Midbrain (tissue), 1 donor: ENCODE results near the gene RRP7A.
"Not testable (repeated sequence)": the region's sequence is repeated elsewhere in the genome, so short reads cannot be mapped to it uniquely, and the experiment has no call there.

Source experiments
- DNase-seq: peaks from one replicate; lab custom pipeline; 2025; lab: John Stamatoyannopoulos, UW

The RRP7A gene

GRCh38 chr22:42519525-42520401, at the start of gene RRP7A:
TSS of gene RRP7A (minus strand) at chr22:42519796. CDS start at chr22:42519786, 10 bp downstream.
- peak; percentile 93 for DNase-seq

GRCh38 chr22:42567950-42568349, 48.4 kb upstream of the RRP7A start:
- DNase-seq: not testable (repeated sequence)

- no peak for DNase-seq
Measured at GRCh38 chr22:42565956-42566355, 46.4 kb upstream of the RRP7A start.

- no peak for DNase-seq
Measured at GRCh38 chr22:42564699-42565098, 45.1 kb upstream of the RRP7A start.

GRCh38 chr22:42563943-42564342, 44.3 kb upstream of the RRP7A start:
- DNase-seq: not testable (repeated sequence)

- no peak for DNase-seq
Measured at GRCh38 chr22:42562684-42563083, 43.1 kb upstream of the RRP7A start.

GRCh38 chr22:42562279-42562678, 42.7 kb upstream of the RRP7A start:
- DNase-seq: no peak

- no peak for DNase-seq
Measured at GRCh38 chr22:42561856-42562255, 42.3 kb upstream of the RRP7A start.

GRCh38 chr22:42560781-42561180, 41.2 kb upstream of the RRP7A start:
- DNase-seq: no peak

GRCh38 chr22:42560381-42560780, 40.8 kb upstream of the RRP7A start:
- no peak for DNase-seq

GRCh38 chr22:42553475-42554361, 34.1 kb upstream of the RRP7A start, which contains the start of gene SERHL2:
TSS of gene SERHL2 (plus strand) at chr22:42553956. CDS start at chr22:42554021, 65 bp downstream.
- peak; percentile 90 for DNase-seq

GRCh38 chr22:42552294-42552647, 32.7 kb upstream of the RRP7A start:
- DNase-seq: not testable (repeated sequence)

GRCh38 chr22:42549331-42550060, 29.9 kb upstream of the RRP7A start:
- DNase-seq: no peak

GRCh38 chr22:42548597-42549330, 29.2 kb upstream of the RRP7A start:
- no peak for DNase-seq

- not testable (repeated sequence) for DNase-seq
Measured at GRCh38 chr22:42548126-42548525, 28.5 kb upstream of the RRP7A start.

- no peak for DNase-seq
Measured at GRCh38 chr22:42547562-42547961, 28.0 kb upstream of the RRP7A start.

- DNase-seq: no peak
Measured at GRCh38 chr22:42544686-42545085, 25.1 kb upstream of the RRP7A start.

GRCh38 chr22:42539236-42539771, 19.7 kb upstream of the RRP7A start:
- DNase-seq: not testable (repeated sequence)

GRCh38 chr22:42537199-42537831, 17.7 kb upstream of the RRP7A start:
- not testable (repeated sequence) for DNase-seq

GRCh38 chr22:42536634-42537033, 17.0 kb upstream of the RRP7A start:
- not testable (repeated sequence) for DNase-seq
